Measurements from ENCODE around the gene EPYC. TPM values are rescaled to one million over a fixed set of nuclear protein-coding genes. Genes with fewer than 3 reads are reported as not detected.

The EPYC gene
- total RNA-seq, 1 donor from 2014 or later: not detected

DNA sequence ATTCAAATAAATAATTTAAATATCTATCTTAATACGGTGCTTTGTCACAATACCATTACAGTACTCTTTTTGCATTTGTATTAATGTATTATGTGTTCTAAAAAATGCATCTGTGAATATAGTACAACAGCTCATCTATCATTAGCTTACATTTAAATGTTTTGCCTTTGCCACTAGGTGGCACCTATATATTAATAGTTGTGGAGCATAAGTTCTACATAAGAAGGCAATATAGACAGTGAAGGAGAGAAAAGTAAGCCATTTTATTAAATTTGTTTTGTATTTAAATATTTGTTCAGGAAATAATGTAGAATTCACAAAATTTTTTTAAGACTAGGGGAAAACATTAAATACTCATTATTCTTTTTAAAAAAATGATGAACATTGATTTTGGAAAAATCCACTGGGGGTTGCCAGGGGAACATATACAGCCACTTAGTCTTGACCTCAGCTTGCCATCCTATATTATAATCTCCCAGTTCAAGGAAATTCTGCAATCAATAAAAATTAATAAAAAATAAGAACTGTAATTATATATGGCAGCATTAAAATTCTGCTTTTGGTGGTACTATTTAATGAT is 59.6 kb downstream of the EPYC start:
- H3K27ac Mint-ChIP-seq: no peak overlapping the region
- DNase-seq: no peak
- no peak overlapping the region for H3K4me3 Mint-ChIP-seq
- H3K27me3 Mint-ChIP-seq: peaks cover 1% of the 10 kb centered on the region
- peak; percentile 60 for ATAC-seq (ENCODE audit: low read depth)
- intact Hi-C loops (cut with micrococcal nuclease): loop anchor here (1.0 to 2.0 kb wide), 3 partner anchors 381 to 1706 kb away; no protein-coding TSS in a partner anchor
- H3K36me3 Mint-ChIP-seq (ENCODE audit: low read depth): no peaks in the 10 kb centered on the region
- POLR2A ChIA-PET: no interaction called here
- no peaks in the 10 kb centered on the region for H3K4me1 Mint-ChIP-seq
- TF ChIP-seq, protein P1, sequence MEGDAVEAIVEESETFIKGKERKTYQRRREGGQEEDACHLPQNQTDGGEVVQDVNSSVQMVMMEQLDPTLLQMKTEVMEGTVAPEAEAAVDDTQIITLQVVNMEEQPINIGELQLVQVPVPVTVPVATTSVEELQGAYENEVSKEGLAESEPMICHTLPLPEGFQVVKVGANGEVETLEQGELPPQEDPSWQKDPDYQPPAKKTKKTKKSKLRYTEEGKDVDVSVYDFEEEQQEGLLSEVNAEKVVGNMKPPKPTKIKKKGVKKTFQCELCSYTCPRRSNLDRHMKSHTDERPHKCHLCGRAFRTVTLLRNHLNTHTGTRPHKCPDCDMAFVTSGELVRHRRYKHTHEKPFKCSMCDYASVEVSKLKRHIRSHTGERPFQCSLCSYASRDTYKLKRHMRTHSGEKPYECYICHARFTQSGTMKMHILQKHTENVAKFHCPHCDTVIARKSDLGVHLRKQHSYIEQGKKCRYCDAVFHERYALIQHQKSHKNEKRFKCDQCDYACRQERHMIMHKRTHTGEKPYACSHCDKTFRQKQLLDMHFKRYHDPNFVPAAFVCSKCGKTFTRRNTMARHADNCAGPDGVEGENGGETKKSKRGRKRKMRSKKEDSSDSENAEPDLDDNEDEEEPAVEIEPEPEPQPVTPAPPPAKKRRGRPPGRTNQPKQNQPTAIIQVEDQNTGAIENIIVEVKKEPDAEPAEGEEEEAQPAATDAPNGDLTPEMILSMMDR (IDR thresholded peaks at IDR 0.05): no peak
- no peaks in the 10 kb centered on the region for H3K9me3 Mint-ChIP-seq
- CTCF ChIA-PET: interaction anchor here (0.6 to 1.0 kb wide), 2 partner anchors 14 to 381 kb away, joined by 3 read pairs; no protein-coding TSS in a partner anchor

DNA sequence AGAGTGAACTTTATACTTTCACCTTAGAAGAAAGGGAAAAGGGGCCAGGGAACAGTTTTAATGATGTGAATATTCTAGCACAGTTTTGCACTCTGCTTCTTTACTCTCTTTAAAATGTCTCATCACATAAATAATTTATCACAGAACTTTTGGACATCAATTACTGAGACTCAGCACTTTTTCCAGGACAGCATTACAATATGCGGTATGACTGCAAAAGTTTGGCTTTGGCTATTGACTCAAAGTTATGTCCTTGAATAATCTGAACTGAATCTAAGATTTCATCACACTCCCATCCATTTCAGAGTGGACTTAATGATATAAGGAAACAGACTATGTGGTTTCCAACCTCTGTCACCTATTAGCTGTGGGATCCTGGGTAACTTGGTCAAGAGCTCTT is 61.5 kb downstream of the EPYC start:
- H3K4me1 Mint-ChIP-seq: no peaks in the 10 kb centered on the region
- no peak overlapping the region for H3K4me3 Mint-ChIP-seq
- ATAC-seq (ENCODE audit: low read depth): no peak
- no peak for DNase-seq
- POLR2A ChIA-PET: no interaction called here
- TF ChIP-seq, protein P1 (IDR thresholded peaks at IDR 0.05): no peak
- CTCF ChIA-PET: interaction anchor here (0.8 kb wide), 1 partner anchor 1399 kb away, joined by 3 read pairs; no protein-coding TSS in a partner anchor
- intact Hi-C loops (cut with micrococcal nuclease): no loop called here
- no peaks in the 10 kb centered on the region for H3K36me3 Mint-ChIP-seq (ENCODE audit: low read depth)
- H3K27me3 Mint-ChIP-seq: peaks cover 8% of the 10 kb centered on the region
- H3K27ac Mint-ChIP-seq: no peak overlapping the region
- H3K9me3 Mint-ChIP-seq: no peaks in the 10 kb centered on the region

DNA sequence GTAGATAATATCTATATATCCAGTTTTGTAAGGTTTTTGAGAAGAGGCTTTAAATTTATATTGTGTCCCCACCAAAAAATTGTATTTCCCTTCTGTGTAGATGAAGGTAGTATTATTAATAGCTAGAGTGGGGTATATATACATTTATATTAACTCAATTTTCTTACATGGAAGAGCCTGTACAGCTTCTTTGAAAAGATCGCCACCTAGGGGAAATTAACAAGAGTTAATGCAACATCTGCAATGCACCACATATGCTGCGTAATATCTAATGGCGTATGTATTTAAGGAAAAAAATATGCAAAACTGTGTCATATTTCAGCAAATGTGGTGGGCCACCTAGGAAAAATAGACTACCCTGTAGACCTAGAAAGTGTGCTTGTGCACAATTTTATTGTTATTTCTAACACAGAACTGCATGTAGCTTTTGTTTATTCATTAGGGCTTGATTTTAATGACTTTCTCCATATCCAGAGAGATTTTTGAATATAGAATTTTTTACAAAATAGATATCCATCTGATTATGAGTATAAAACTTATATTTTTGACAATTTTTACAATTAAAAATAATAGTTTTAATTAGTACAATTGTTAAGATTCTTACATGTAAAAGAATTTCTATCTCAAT is 63.8 kb downstream of the EPYC start:
- intact Hi-C loops (cut with micrococcal nuclease): loop anchor here (1.0 to 2.0 kb wide), 3 partner anchors 1398 to 1922 kb away; no protein-coding TSS in a partner anchor
- Mint-ChIP-seq H3K36me3 (ENCODE audit: low read depth) (no peaks in the 10 kb centered on the region), H3K27ac (no peak overlapping the region), H3K9me3 (no peaks in the 10 kb centered on the region), H3K27me3 (peaks cover 12% of the 10 kb centered on the region), H3K4me3 (no peak overlapping the region), H3K4me1 (no peaks in the 10 kb centered on the region)
- ATAC-seq (ENCODE audit: low read depth): peak; percentile 28
- no peak for DNase-seq
- POLR2A ChIA-PET: no interaction called here
- TF ChIP-seq, protein P1 (IDR thresholded peaks at IDR 0.05): peak; percentile 36
- CTCF ChIA-PET: interaction anchor here (0.7 to 2.1 kb wide), 2 partner anchors 994 to 1396 kb away, joined by 3 to 8 read pairs; no protein-coding TSS in a partner anchor

DNA sequence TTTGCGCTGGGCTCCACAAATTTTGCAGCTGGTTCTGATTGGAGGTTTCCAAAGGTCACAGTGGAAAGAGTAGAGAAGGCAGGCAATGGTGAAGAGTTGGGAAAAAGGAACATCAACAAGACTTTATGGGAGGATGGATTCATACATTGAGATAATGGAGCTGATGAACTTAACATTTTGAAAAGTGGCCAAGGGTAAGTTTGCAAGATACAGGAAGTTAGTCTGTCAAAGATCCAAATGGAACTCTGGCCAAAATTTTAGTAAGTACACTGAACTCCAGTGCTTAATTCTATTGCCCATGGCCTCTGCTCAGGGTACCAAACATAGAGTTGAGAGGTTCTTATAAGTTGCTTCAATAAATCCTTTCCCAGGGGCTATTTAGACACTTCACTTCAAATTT is 65.4 kb downstream of the EPYC start:
- CTCF ChIA-PET: interaction anchor here (2.1 kb wide), 1 partner anchor 1395 kb away, joined by 8 read pairs; no protein-coding TSS in a partner anchor
- ATAC-seq (ENCODE audit: low read depth) (no peak), DNase-seq (no peak)
- Mint-ChIP-seq H3K27ac (no peak overlapping the region), H3K4me3 (no peak overlapping the region), H3K4me1 (no peaks in the 10 kb centered on the region), H3K36me3 (ENCODE audit: low read depth) (no peaks in the 10 kb centered on the region), H3K9me3 (no peaks in the 10 kb centered on the region), H3K27me3 (peaks cover 22% of the 10 kb centered on the region)
- POLR2A ChIA-PET: no interaction called here
- TF ChIP-seq, protein P1 (IDR thresholded peaks at IDR 0.05): no peak
- intact Hi-C loops (cut with micrococcal nuclease): no loop called here

DNA sequence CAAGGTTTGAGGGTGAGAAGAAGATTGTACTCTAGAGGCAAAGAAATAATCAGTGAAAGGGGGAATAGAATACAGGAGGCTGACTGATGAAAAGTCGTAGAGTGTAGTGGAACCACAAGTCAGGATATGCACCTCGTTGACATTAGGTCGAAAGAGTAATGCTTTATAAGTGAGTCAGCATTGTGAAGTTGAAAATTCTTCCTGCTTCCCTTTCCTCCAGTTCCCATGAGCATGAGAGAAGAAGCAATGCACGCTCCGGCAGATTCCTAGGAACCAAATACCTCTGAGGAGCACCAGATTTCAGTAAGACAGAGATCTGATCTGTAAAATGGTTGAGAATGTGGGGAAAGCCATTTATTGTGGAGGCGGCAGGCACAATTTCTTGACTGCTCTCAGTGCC is 66.3 kb downstream of the EPYC start:
- ChIA-PET CTCF (no interaction called here), POLR2A (no interaction called here)
- DNase-seq: no peak
- ATAC-seq (ENCODE audit: low read depth): no peak
- Mint-ChIP-seq H3K9me3 (no peaks in the 10 kb centered on the region), H3K27me3 (peaks cover 22% of the 10 kb centered on the region), H3K4me3 (no peak overlapping the region), H3K4me1 (no peaks in the 10 kb centered on the region), H3K27ac (no peak overlapping the region), H3K36me3 (ENCODE audit: low read depth) (no peaks in the 10 kb centered on the region)
- TF ChIP-seq, protein P1 (IDR thresholded peaks at IDR 0.05): no peak
- intact Hi-C loops (cut with micrococcal nuclease): no loop called here
